IPS-NIHi11 (cell line): Measurements from ENCODE around the gene BIVM.

Experiments used
- DNase-seq: peaks from one replicate; pipeline ENCODE4 v3.0.0; 2012; ENCODE audit warnings: mixed read lengths, low spot score

Gene BIVM

DNA sequence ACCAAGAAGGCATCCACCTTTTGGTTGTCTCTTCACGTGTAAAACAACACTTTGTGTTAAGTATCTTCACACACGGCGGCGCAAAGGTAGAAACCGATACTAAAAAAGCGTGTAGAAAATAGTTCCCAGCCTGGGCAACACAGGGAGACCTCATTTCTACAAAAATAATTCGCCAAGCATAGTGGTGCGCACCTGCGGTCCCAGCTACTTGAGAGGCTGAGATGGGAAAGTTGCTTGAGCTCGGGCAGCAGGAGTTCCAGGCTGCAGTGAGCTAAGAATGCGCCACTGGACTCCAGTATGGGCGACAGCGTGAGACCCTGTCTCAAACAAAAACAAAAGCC is 46.3 kb downstream of the BIVM start:
- no peak for DNase-seq

DNA sequence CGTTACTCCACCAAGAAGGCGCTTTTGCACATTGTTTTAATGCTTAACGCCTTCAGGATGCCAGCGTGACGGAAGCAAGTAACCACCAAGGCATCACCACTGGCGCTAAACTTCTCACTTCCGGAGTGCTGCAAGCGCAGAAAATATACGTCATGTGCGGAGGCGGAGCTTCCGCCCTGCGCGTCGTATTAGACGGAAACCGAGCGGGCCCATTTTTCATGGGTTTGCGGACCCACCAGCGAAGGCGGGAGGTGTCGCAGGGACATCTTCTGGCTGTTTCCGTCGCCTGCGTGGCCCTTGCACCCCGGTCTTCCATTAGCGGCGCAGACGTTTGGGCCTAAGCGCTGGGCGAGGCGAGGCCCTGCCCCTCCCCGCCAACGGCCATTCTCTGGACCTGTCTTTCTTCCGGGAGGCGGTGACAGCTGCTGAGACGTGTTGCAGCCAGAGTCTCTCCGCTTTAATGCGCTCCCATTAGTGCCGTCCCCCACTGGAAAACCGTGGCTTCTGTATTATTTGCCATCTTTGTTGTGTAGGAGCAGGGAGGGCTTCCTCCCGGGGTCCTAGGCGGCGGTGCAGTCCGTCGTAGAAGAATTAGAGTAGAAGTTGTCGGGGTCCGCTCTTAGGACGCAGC is 46.8 kb downstream of the BIVM start, which contains the start of gene ERCC5:
ERCC5 (plus strand) TSS at position 403 of the 631 bp plus-strand sequence. CDS start 235 bp downstream, outside the sequence.
- DNase-seq = peak; percentile 81

DNA sequence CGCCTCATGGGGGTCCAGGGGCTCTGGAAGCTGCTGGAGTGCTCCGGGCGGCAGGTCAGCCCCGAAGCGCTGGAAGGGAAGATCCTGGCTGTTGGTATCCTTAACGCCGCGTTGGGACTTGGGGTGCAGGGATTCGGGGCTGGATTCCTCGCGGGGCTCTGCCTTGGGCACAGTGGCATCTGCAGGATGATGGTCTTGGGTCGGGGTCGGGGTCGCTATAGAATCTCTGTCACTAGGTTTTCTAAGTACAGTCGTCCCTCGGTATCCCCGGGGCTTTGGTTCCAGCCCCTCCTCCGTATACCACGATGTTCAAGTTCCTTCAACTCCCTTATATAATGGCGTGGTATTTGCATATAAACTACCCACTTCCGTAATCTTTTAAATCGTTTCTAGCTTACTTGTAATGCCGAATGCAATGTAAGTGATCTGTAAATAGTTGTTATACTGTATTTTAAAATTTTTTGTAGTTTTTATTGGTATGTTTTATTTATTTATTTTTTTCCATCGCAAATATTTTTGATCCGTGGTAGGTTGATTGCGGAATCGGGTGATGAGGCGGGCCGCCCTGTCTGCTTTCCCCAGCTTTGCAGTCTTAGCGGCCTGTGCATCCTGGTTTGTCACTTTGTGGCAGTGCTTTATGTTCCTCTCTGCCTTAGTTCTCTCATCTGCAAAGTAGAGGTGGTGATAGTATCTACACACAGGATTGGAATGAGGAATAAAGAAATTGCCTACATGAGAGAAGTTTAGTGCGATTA is 47.5 kb downstream of the BIVM start:
- DNase-seq = peak; percentile 16

DNA sequence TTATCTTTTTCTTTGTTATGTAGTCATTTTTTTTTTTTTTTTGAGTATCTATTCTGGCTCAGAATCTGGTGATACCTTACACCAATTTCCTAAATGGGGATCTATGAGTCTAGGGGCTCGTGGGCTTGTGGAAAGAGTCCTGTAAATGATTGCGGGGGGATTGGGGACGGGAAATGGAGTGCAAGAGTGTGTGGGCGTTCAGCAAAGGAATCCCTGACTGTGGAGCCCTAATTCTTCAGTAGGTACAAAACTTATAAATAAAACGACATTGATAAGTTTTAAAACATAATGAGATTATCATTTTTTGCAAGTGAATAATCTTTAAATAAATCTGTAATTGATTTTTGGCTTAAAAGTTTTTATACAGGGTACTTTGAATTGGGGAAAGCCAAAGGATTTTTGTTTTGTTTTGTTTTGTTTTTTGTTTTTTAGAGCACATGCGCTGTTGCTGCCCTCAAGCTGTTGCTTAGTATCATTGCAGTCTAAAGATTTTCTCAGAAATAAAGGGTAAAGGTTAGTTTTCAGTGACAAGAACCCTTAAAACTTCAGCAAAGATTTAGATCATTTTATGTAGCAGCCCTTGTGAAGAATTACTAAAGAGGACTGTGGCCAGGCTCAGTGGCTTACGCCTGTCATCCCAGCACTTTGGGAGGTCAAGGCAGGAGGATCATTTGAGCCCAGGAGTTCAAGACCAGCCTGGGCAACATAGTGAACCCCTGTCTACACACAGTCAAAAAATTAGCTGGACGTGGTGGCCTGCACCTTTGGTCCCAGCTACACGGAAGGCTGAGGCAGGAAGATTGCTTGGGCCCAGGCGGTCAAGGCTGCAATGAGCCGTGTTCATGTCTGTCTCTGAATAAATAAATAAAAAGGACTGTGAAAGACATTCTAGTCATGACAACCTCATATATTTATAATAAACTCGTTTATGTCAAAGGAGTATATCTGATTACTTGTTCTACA is 48.6 kb downstream of the BIVM start:
- DNase-seq = no peak

DNA sequence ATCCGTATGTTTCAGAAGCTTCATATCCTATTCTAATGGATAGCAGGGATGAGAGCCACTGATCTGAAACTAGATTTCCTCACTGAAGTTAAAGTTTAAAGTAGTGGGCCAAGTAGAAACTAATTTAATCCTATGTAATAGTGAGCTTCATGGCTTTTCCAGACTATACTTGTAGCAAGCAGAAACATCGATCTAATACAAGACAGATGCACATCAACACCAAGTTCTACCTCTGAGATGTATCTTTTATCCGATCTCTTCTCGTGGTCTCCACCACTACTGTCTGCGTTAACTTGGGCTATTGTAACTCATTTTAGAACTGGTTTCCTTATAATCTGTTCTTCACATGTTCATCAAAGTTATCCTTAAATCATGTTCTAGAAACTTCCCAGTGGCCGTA is 50.0 kb downstream of the BIVM start:
- no peak for DNase-seq

DNA sequence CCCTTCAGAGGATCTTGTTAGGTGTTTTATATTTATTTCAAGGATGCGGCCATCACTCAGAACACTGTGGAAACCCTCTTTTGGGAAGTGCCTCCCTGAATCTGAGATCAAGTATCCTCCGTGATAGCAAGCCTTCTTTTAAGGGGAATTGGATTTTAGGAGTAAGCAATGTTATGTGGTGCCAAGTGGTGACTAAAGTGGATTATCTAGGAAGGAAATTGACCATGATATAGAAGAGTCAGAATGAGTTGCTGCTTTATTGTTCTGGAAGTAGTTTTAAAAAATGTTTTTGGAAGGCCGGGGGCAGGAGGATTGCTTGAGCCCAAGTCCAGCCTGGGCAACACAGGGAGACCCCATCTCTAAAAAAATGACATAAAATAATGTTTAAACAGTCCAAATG is 53.6 kb downstream of the BIVM start:
- no peak for DNase-seq

DNA sequence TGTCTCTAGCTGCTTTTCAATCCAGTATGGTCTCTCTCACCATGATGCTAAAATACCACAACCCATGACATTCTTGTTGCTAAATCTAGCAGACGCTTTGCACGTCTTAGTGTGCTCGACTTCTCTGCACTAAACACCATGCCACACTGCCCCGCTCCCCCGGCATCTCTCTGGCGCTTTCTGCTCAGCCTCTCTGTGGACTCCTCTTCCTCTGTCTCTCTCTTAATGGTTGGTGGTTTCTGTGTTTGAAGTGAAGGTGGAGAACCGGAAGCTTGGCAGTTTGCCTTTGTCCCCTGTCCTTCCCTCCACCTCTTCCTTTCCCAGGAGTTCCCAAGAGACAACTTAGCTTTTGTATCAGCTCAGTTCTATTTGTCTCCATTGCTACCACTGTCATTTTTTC is 55.8 kb downstream of the BIVM start:
- DNase-seq = no peak

DNA sequence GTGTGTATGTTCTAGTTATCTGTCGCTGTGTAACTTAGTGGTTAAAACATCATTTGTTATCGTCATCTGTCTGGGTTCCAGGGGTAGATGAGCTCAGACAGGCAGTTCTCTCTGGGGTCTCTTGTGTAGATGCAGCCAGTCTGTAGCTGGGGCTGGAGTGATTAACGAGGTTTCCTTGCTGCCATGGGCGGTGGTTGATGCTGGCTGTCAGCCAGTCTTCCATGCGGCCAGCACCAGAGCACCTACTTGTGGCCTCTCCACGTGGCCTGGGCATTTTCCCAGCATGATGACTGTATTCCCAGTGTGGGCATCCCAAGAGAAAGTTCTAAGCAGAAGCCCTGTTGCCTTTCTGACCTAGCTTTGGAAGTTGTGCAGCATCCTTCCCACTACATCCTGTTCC is 57.6 kb downstream of the BIVM start:
- DNase-seq = no peak

DNA sequence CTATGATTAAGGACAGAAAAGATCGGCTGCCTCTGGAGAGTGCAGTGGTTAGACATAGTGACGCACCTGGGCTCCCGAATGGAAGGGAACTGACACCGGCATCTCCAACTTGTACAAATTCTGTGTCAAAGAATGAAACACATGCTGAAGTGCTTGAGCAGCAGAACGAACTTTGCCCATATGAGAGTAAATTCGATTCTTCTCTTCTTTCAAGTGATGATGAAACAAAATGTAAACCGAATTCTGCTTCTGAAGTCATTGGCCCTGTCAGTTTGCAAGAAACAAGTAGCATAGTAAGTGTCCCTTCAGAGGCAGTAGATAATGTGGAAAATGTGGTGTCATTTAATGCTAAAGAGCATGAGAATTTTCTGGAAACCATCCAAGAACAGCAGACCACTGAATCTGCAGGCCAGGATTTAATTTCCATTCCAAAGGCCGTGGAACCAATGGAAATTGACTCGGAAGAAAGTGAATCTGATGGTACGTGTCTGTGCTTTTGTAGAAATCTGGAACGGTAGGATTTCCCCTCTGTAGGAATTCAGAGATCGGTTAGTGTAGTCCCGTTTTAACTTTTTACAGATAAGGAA is 63.8 kb downstream of the BIVM start:
- no peak for DNase-seq

DNA sequence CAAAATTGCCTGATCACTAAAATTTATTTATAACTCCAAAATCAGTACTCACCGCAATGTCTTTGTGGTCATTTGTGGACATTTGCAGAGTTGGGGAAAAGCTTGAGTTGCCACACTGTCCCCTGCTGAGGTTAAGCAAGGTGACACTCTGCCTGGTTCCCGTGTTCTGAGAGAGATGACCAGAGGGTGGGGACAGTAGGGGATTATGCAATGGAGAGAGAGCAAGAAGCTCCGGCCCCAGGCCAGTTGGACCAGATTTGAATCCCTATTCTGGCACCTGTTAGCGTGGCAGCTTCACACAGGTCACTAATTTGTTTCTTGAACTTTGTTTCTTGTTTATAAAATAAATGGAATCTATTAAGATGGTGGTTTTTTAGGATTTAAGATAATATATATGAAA is 64.7 kb downstream of the BIVM start:
- DNase-seq = no peak

DNA sequence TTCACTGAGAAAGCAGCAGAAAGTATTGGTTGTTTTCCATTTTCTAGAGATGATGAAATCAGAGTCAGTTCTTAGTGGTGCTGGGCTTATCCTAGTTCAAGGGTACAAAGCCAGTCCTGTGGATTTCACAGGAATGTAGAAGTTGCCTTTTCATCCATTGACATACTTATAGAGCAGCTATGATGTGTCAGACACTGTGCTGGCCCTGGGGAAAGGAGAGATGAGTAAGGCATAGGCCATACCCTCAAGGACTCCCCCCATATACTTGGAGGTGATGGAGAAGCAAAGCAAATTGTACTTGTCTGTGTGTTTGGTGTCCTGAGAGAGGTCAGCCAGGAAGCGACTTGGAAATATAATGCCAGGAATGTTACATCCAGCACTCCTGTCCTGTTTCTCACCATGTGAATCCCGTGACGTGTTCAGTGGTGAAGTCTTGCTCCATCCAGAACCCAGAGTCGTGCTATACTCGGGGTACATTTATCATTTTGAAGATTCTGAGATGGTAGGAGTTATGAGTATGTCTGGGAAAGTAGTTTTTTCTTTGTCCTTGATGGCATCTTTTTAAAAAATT is 69.5 kb downstream of the BIVM start:
- no peak for DNase-seq

DNA sequence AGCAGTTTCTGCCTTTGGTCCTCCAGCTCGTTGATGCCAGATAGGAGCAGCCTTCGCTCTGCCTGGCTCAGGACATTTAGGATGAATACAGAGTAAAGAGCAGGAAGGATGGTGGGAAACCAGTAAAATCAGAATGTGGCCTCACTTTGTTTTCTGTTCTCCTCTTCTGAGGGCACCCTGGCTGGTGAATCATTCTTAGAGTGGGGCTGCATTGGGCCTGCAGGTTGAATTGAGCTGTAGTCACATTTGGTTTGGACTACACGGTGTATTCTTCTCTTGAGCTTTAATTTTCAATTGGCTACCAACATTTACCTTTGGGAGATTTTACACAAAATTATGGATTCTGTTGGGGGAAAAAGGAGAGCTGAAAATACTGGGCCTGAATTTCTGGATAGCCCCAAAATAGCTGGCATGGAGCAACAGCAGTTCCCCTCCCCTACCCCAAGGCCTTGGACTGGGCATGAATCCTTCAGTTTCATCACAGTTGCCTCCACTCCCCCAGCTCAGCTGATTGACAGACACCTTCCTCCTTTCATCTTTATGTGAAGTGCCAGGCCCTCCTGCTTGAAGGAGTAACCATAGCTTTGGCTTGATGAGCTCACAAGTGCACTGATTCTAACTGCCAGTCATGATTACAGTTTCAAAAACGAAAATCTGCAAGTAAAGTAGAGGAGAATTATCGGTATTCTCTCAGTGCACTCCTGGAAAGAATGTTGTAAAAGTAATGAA is 71.2 kb downstream of the BIVM start:
- DNase-seq = no peak

DNA sequence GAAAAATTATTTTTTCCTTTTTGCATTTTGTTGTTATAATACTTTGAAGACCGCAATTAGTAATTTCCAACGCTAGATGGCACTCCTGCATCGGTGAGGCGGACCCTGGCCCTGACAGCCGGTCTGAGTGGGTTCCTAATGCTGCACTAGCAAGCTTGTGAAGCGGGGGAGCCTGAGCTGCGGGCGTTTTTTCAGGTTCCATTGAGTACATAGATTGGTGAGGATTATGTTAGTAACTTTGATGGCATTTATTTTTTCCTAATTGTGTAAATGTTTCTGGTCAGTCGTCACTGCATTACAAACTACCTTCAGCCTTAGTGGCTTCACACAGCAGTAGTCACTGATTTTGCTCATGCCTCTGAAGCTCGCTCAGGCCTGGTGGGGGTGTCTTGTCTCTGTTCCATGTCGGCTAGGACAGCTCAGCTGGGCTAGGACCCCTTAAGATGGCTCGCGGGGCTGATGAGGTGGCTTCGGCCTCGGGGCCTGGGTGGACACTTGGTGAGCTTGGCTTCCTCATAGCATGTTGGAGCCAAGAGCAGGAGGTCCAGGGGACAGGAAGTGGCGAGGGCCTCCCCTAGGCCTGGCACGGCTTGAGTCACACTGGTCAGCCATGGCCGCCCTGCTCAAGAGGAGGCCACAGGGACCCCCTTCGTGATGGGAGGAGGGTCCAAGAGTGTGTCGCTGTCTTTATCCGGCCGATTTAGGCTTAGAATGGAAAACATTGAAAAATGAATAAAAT is 71.9 kb downstream of the BIVM start:
- DNase-seq = peak; percentile 82

DNA sequence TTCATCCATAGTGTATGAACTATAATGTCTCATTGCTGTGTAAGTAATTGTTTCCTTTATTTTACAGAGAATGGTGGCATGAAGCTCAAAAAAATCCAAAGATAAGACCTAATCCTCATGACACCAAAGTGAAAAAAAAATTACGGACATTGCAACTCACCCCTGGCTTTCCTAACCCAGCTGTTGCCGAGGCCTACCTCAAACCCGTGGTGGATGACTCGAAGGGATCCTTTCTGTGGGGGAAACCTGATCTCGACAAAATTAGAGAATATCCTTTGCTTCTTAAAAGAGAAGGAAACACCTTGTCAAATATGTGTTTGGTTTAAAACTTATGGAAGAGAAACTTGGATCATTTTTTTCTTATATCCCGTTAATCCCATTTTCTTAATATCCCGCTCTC is 73.2 kb downstream of the BIVM start:
- DNase-seq = no peak

DNA sequence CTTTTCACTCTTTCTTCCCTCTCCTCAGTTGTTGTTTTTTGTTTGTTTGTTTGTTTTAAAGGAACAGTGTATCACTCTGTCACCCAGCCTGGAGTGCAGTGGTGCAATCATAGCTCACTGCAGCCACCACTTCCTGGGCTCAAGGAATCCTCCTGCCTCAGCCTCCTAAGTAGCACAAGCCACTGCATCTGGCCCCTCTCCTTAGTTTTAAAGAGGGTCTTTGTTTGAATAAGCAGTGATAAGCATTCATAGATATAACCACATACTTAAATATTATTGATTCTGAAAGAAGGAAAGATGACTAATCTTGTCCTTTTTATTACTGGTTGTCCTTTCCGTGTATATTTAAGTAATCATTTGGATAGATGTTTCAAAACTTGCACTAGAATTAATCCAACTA is 73.6 kb downstream of the BIVM start:
- DNase-seq = no peak

DNA sequence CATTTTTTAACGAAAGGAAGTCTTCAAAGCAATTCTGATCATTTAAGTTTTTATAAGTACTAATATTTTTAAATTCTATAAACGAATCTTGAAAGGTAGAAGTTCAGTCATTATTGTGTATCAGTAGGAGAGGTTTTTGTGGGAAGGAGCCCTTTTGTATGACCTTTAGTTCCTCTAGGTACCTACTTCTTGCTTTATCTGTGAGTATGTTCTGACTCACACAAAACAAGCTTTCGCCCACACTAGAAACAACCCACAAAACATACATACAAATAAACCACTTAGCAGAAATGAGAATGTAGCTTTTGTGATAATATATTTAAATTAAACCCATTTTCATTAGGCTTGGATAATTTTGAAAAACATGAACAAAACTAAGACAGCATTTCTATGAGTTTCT is 74.7 kb downstream of the BIVM start:
- DNase-seq = no peak

DNA sequence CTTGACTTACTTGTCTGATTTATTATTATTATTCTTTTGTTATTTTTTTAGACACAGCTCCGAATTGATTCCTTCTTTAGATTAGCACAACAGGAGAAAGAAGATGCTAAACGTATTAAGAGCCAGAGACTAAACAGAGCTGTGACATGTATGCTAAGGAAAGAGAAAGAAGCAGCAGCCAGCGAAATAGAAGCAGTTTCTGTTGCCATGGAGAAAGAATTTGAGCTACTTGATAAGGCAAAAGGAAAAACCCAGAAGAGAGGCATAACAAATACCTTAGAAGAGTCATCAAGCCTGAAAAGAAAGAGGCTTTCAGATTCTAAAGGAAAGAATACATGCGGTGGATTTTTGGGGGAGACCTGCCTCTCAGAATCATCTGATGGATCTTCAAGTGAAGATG is 76.3 kb downstream of the BIVM start:
- no peak for DNase-seq

DNA sequence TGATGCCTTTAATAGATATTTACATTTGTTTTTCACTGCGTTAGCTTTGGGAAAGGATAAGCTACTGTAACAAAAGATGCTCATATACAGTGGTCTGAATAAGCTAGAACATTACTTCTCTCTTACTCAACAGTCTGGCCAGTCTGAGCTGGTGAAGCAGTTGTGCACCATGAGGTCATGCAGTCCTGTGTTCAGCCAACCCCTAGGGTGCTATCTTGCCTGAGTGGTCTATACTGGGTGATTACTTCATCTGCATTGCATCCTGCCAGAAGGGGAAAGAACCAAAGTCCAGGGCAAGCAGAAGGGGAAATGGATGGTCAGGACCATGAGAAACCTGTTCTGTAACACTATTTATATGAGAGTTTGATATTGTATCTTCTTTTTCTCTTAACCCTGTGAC is 78.4 kb downstream of the BIVM start:
- DNase-seq = no peak

DNA sequence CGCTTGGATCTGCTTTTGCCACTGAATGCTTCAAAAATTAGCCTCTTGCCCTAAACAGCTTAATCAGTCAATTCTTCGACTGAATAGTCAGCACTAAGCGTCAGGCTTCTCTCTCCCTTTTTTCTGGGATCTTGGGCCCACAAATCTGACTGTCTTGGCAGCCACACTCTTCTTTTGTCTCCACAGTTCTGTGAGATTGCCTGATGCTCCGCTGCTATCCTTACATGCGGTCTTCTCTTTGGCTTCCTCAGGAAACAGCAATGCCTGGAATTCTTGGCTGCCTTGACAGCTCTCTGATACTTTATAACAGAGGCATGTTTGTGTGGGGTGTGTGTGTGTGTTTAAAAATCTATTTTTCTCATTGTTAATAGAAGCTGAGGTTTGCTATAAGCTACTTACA is 79.6 kb downstream of the BIVM start:
- no peak for DNase-seq

DNA sequence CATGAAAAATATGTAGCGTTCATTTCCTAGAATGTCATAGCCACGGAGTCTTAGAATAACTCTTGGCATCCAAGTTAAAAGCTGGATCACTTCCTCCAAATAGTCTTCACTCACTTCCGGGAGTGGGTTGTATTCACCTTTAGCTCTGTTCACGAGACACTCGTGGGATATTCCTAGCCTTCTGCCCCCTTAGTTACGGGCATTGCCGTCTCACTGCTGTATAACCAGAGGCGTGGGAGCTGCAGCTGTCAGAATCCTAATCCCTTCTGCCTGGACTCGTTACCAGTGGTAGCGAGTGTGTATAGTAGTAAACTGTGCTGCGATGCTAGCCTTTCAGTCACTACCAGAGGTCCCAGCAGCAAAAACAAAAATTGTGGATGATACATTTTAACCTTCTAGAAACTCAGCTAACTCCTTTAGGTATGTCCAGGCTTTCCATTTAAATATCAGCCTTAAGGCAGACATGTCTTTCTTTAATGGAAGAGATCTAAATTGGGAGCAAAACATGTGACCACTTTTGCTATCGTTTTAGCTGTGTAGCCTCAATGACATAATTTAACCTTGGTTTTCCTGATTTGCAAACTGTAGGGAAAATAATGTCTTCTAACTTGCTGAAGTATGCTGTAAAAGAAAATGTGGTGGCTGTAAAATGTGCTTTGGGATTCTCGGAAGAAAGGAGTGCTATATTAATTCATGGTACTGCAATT is 81.0 kb downstream of the BIVM start:
- DNase-seq = no peak
